HCT116 (cell line): ENCODE measurements around the gene PLCH2.

Source experiments
- ATF3 ChIP-seq: IDR thresholded peaks from 2 replicates; pipeline ENCODE4 v1.6.1; 2012
- CTCF ChIP-seq, 3 experiments: fragments of 200-600 bp in 1 of 3; sonication (generic) in 1 of 3; IDR thresholded peaks in 2 of 3; conservative IDR thresholded peaks in 1 of 3; 2 replicates each; pipeline ENCODE4 v1.5.1; 2012 to 2017; ENCODE audit warnings: low read depth in 2 of 3, low read length in 2 of 3, antibody characterized with exemption in 1 of 3, borderline replicate concordance in 1 of 3, control low read depth in 1 of 3, mild to moderate bottlenecking in 1 of 3, mixed read lengths in 1 of 3, mixed run types in 1 of 3, moderate library complexity in 1 of 3; ENCODE audit not compliant: insufficient read depth in 1 of 3
- EGR1 ChIP-seq: IDR thresholded peaks from 2 replicates; pipeline ENCODE4 v1.6.1; 2012; ENCODE audit warnings: low read depth
- ELF1 ChIP-seq: IDR thresholded peaks from 2 replicates; pipeline ENCODE4 v1.6.1; 2012; ENCODE audit warnings: low read depth, borderline replicate concordance
- EZH2 ChIP-seq: fragments of 200-600 bp; sonication (generic); IDR thresholded peaks from 2 replicates; pipeline ENCODE4 v1.6.1; 2017; ENCODE audit warnings: antibody characterized with exemption, mixed run types
- EZH2phosphoT487 ChIP-seq: fragments of 200-600 bp; IDR thresholded peaks from 2 replicates; pipeline ENCODE4 v1.6.1; 2018; ENCODE audit warnings: antibody characterized with exemption, borderline replicate concordance
- POLR2A ChIP-seq: IDR thresholded peaks from 2 replicates; pipeline ENCODE4 v1.7.0; 2011; ENCODE audit warnings: borderline replicate concordance; ENCODE audit not compliant: insufficient read depth, insufficient read length; ENCODE audit errors: extremely low read depth
- POLR2AphosphoS5 ChIP-seq: IDR thresholded peaks from 2 replicates; pipeline ENCODE4 v1.6.1; 2011; ENCODE audit warnings: mild to moderate bottlenecking, low read depth, low read length, moderate library complexity
- RAD21 ChIP-seq: IDR thresholded peaks from 2 replicates; pipeline ENCODE4 v1.6.1; 2012; ENCODE audit warnings: low read depth, mild to moderate bottlenecking
- SIN3A ChIP-seq: IDR thresholded peaks from 2 replicates; pipeline ENCODE4 v1.6.1; 2012; ENCODE audit warnings: low read depth
- SRF ChIP-seq: IDR thresholded peaks from 2 replicates; pipeline ENCODE4 v1.6.1; 2012; ENCODE audit warnings: low read depth
- YY1 ChIP-seq: IDR thresholded peaks from 2 replicates; pipeline ENCODE4 v1.6.1; 2011; ENCODE audit warnings: low read length, low read depth, moderate library complexity, mild to moderate bottlenecking; ENCODE audit not compliant: insufficient replicate concordance; ENCODE audit errors: extremely low read depth
- ZBTB33 ChIP-seq: IDR thresholded peaks from 2 replicates; pipeline ENCODE4 v1.6.1; 2011; ENCODE audit warnings: mild to moderate bottlenecking, low read length, moderate library complexity; ENCODE audit not compliant: insufficient replicate concordance; ENCODE audit errors: extremely low read depth
- TF ChIP-seq, protein P1 (sequence below): IDR thresholded peaks from 2 replicates; pipeline ENCODE4 v1.6.1; 2012; ENCODE audit warnings: low read depth

- TF ChIP-seq POLR2AphosphoS5 (no peak), SRF (no peak), SIN3A (no peak), CTCF (IDR thresholded peaks at IDR 0.05 in 2 of 3, conservative IDR thresholded peaks at IDR 0.05 in 1 of 3; ENCODE audit: borderline replicate concordance in 1 of 3, insufficient read depth in 1 of 3, low read depth in 2 of 3, low read length in 2 of 3) (no peak), ELF1 (no peak), YY1 (no peak), ZBTB33 (no peak), ATF3 (no peak), RAD21 (no peak), POLR2A (no peak), EZH2 (no peak), EZH2phosphoT487 (no peak), EGR1 (no peak)
- TF ChIP-seq, protein P1, sequence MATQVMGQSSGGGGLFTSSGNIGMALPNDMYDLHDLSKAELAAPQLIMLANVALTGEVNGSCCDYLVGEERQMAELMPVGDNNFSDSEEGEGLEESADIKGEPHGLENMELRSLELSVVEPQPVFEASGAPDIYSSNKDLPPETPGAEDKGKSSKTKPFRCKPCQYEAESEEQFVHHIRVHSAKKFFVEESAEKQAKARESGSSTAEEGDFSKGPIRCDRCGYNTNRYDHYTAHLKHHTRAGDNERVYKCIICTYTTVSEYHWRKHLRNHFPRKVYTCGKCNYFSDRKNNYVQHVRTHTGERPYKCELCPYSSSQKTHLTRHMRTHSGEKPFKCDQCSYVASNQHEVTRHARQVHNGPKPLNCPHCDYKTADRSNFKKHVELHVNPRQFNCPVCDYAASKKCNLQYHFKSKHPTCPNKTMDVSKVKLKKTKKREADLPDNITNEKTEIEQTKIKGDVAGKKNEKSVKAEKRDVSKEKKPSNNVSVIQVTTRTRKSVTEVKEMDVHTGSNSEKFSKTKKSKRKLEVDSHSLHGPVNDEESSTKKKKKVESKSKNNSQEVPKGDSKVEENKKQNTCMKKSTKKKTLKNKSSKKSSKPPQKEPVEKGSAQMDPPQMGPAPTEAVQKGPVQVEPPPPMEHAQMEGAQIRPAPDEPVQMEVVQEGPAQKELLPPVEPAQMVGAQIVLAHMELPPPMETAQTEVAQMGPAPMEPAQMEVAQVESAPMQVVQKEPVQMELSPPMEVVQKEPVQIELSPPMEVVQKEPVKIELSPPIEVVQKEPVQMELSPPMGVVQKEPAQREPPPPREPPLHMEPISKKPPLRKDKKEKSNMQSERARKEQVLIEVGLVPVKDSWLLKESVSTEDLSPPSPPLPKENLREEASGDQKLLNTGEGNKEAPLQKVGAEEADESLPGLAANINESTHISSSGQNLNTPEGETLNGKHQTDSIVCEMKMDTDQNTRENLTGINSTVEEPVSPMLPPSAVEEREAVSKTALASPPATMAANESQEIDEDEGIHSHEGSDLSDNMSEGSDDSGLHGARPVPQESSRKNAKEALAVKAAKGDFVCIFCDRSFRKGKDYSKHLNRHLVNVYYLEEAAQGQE: no peak
Observed at GRCh38 chr1:2451741-2452140, 24.3 kb upstream of the PLCH2 start.
